WTC11 (cell line): ENCODE data around the gene FAM163A. TPM values are rescaled to one million over a fixed set of nuclear protein-coding genes. Genes with fewer than 3 reads are reported as not detected.

Source experiments
- ATAC-seq: fragments of 200-7000 bp; cut with Tn5 transposase; 2 replicates; pipeline ENCODE4 v1.10.0; 2021; ENCODE audit warnings: mild to moderate bottlenecking, moderate library complexity
- CTCF ChIA-PET: fragments of 300-600 bp; sonication (Branson Sonifier 250); formaldehyde crosslinking; loops from one replicate; lab custom pipeline; 2021; ENCODE audit warnings: antibody characterized with exemption; lab: Charles Lee
- POLR2A ChIA-PET: fragments of 350-600 bp; sonication (Branson Sonifier 250); formaldehyde crosslinking; loops from one replicate; lab custom pipeline; 2021; ENCODE audit warnings: antibody characterized with exemption; lab: Charles Lee
- DNase-seq: peaks from one replicate; pipeline ENCODE4 v3.0.0; 2021; ENCODE audit warnings: low spot score
- H3K27ac Mint-ChIP-seq: 2 replicates; pipeline ENCODE4 v1.8.0; 2021; ENCODE audit warnings: mixed read lengths
- H3K27me3 Mint-ChIP-seq: 2 replicates; pipeline ENCODE4 v1.8.0; 2021; ENCODE audit warnings: low read depth, mild to moderate bottlenecking, moderate library complexity, mixed read lengths
- H3K36me3 Mint-ChIP-seq: 2 replicates; pipeline ENCODE4 v1.8.0; 2021; ENCODE audit warnings: mixed read lengths
- H3K4me1 Mint-ChIP-seq: 2 replicates; pipeline ENCODE4 v1.8.0; 2022; ENCODE audit warnings: mixed read lengths
- H3K4me3 Mint-ChIP-seq: 2 replicates; pipeline ENCODE4 v1.8.0; 2021; ENCODE audit warnings: mild to moderate bottlenecking, moderate library complexity, mixed read lengths
- H3K9me3 Mint-ChIP-seq: 2 replicates; pipeline ENCODE4 v1.8.0; 2021; ENCODE audit warnings: mixed read lengths
- AFF4 ChIP-seq: sonication (generic); formaldehyde crosslinking; IDR thresholded peaks from 2 replicates; pipeline ENCODE4 v1.8.1; 2023; ENCODE audit warnings: mild to moderate bottlenecking, missing genetic modification reagents, borderline replicate concordance
- ARID4B ChIP-seq: sonication (generic); formaldehyde crosslinking; IDR thresholded peaks from 2 replicates; pipeline ENCODE4 v1.8.0; 2023; ENCODE audit warnings: missing genetic modification reagents, mild to moderate bottlenecking, borderline replicate concordance
- ATF3 ChIP-seq: sonication (generic); formaldehyde crosslinking; conservative IDR thresholded peaks from 2 replicates; pipeline ENCODE4 v1.8.1; 2022; ENCODE audit warnings: mild to moderate bottlenecking, missing genetic modification reagents
- ATF6 ChIP-seq: sonication (generic); formaldehyde crosslinking; IDR thresholded peaks from 2 replicates; pipeline ENCODE4 v1.8.1; 2023; ENCODE audit warnings: mild to moderate bottlenecking, missing genetic modification reagents
- CTCF ChIP-seq: fragments of 200-600 bp; IDR thresholded peaks from 2 replicates; pipeline ENCODE4 v1.8.0; 2022; ENCODE audit warnings: antibody characterized with exemption
- ERG ChIP-seq: fragments of 250-450 bp; sonication (Bioruptor Pico); IDR thresholded peaks from 2 replicates; pipeline ENCODE4 v1.8.0; 2021; ENCODE audit warnings: mild to moderate bottlenecking
- GTF2I ChIP-seq: fragments of 250-450 bp; sonication (Bioruptor Pico); conservative IDR thresholded peaks from 2 replicates; pipeline ENCODE4 v1.4.0; 2021; ENCODE audit warnings: mild to moderate bottlenecking
- IRF2 ChIP-seq: sonication (generic); formaldehyde crosslinking; IDR thresholded peaks from 2 replicates; pipeline ENCODE4 v1.8.0; 2022; ENCODE audit warnings: low read depth, missing genetic modification reagents, borderline replicate concordance
- NFATC4 ChIP-seq: fragments of 250-450 bp; sonication (Bioruptor Pico); IDR thresholded peaks from 2 replicates; pipeline ENCODE4 v1.9.0; 2021; ENCODE audit warnings: mild to moderate bottlenecking
- NR1H2 ChIP-seq: sonication (generic); formaldehyde crosslinking; IDR thresholded peaks from 2 replicates; pipeline ENCODE4 v1.9.0; 2021; ENCODE audit warnings: mild to moderate bottlenecking, moderate library complexity, missing genetic modification reagents
- NR2C2 ChIP-seq: sonication (generic); formaldehyde crosslinking; IDR thresholded peaks from 2 replicates; pipeline ENCODE4 v1.8.0; 2022; ENCODE audit warnings: mild to moderate bottlenecking, missing genetic modification reagents
- PREB ChIP-seq: sonication (generic); formaldehyde crosslinking; IDR thresholded peaks from 2 replicates; pipeline ENCODE4 v1.8.1; 2022; ENCODE audit warnings: mild to moderate bottlenecking, missing genetic modification reagents, moderate library complexity, borderline replicate concordance
- SOX15 ChIP-seq: fragments of 250-450 bp; sonication (Bioruptor Pico); IDR thresholded peaks from 2 replicates; pipeline ENCODE4 v1.9.0; 2021; ENCODE audit warnings: mild to moderate bottlenecking
- USF1 ChIP-seq: sonication (generic); formaldehyde crosslinking; IDR thresholded peaks from 2 replicates; pipeline ENCODE4 v1.8.0; 2022; ENCODE audit warnings: mild to moderate bottlenecking, missing genetic modification reagents
- ZNF138 ChIP-seq: sonication (generic); formaldehyde crosslinking; conservative IDR thresholded peaks from 2 replicates; pipeline ENCODE4 v1.8.1; 2022; ENCODE audit warnings: mild to moderate bottlenecking, moderate library complexity, missing genetic modification reagents
- ZNF219 ChIP-seq: sonication (generic); formaldehyde crosslinking; IDR thresholded peaks from 2 replicates; pipeline ENCODE4 v1.8.0; 2023; ENCODE audit warnings: missing genetic modification reagents, mild to moderate bottlenecking, borderline replicate concordance
- ZNF671 ChIP-seq: fragments of 250-450 bp; sonication (Bioruptor Pico); IDR thresholded peaks from 2 replicates; pipeline ENCODE4 v1.8.0; 2021; ENCODE audit warnings: mild to moderate bottlenecking
- total RNA-seq: library from RNA; stranded (reverse); gene quantifications from 3 replicates; pipeline ENCODE4 v1.2.3, GENCODE V29; 2021

Gene FAM163A
- total RNA-seq, 1 experiment from 2014 or later, result 0.07 TPM

- H3K4me1 Mint-ChIP-seq, result no peaks in the 10 kb centered on the region
- DNase-seq (peak; percentile 75), ATAC-seq (peak; percentile 75)
- no peaks in the 10 kb centered on the region for H3K36me3 Mint-ChIP-seq
- H3K27me3 Mint-ChIP-seq, result peaks cover 6% of the 10 kb centered on the region
- POLR2A ChIA-PET, result interaction anchor here (0.6 to 1.2 kb wide), 3 partner anchors 103 to 611 kb away, joined by 3 to 9 read pairs (median 4); no protein-coding TSS in a partner anchor
- H3K4me3 Mint-ChIP-seq, result no peak overlapping the region
- H3K9me3 Mint-ChIP-seq, result no peaks in the 10 kb centered on the region
- CTCF ChIA-PET, result interaction anchor here (0.5 to 14.7 kb wide), 63 partner anchors 9 to 727 kb away, joined by 3 to 914 read pairs (median 5); partner anchors contain the start of genes CEP350, FAM163A, NPHS2 and SOAT1
- no peak overlapping the region for H3K27ac Mint-ChIP-seq
- TF ChIP-seq NFATC4 (CRISPR knock-in tag) (no peak), SOX15 (no peak), ZNF671 (CRISPR knock-in tag) (no peak), NR2C2 (CRISPR knock-in tag) (no peak), ATF3 (CRISPR knock-in tag) (no peak), IRF2 (CRISPR knock-in tag) (no peak), PREB (CRISPR knock-in tag) (no peak), CTCF (peak; percentile 95)
- TF ChIP-seq, all 79 proteins: peak for 1
Measured at GRCh38 chr1:179809506-179810366, 66.6 kb downstream of the FAM163A start.

- CTCF ChIA-PET, result interaction anchor here (0.6 to 14.7 kb wide), 59 partner anchors 9 to 728 kb away, joined by 3 to 914 read pairs (median 5); partner anchors contain the start of genes CEP350, FAM163A, NPHS2 and SOAT1
- Mint-ChIP-seq H3K27ac (no peak overlapping the region), H3K27me3 (peaks cover 11% of the 10 kb centered on the region), H3K4me1 (peaks cover 5% of the 10 kb centered on the region), H3K4me3 (no peak overlapping the region), H3K36me3 (no peaks in the 10 kb centered on the region), H3K9me3 (no peaks in the 10 kb centered on the region)
- POLR2A ChIA-PET, result interaction anchor here (1.2 kb wide), 2 partner anchors 104 to 106 kb away, joined by 3 to 9 read pairs; no protein-coding TSS in a partner anchor
- ATAC-seq, result no peak
- DNase-seq, result no peak
- TF ChIP-seq USF1 (CRISPR knock-in tag), result no peak
- no peak for TF ChIP-seq NR1H2
- no peak for TF ChIP-seq ERG (CRISPR knock-in tag)
- no peak for TF ChIP-seq GTF2I (CRISPR knock-in tag)
- no peak for TF ChIP-seq ZNF219 (CRISPR knock-in tag)
- no peak for TF ChIP-seq ZNF138 (CRISPR knock-in tag)
- no peak for TF ChIP-seq ATF6 (CRISPR knock-in tag)
- no peak for TF ChIP-seq ARID4B (CRISPR knock-in tag)
- TF ChIP-seq AFF4 (CRISPR knock-in tag), result no peak
Measured at GRCh38 chr1:179810367-179810715, 67.2 kb downstream of the FAM163A start.
